Muscle of leg (tissue), 11 donors: ENCODE results near the gene GYPC. TPM values are rescaled to one million over a fixed set of nuclear protein-coding genes. Genes with fewer than 3 reads are reported as not detected.

Source experiments
- DNase-seq: peaks from one replicate; pipeline ENCODE4 v3.0.0; 2013
- H3K27ac ChIP-seq: one replicate; pipeline ENCODE4 v1.5.1; 2013; ENCODE audit warnings: mild to moderate bottlenecking, low read length, control low read depth
- H3K27me3 ChIP-seq: one replicate; pipeline ENCODE4 v1.6.1; 2013; ENCODE audit warnings: low read length; ENCODE audit not compliant: control insufficient read depth, insufficient read depth
- H3K36me3 ChIP-seq: one replicate; pipeline ENCODE4 v1.6.1; 2013; ENCODE audit warnings: low read length; ENCODE audit not compliant: control insufficient read depth, insufficient read depth
- H3K4me1 ChIP-seq: one replicate; pipeline ENCODE4 v1.6.1; 2013; ENCODE audit warnings: low read length; ENCODE audit not compliant: control insufficient read depth, insufficient read depth
- H3K4me3 ChIP-seq: one replicate; pipeline ENCODE4 v1.5.1; 2013; ENCODE audit warnings: low read length, control low read depth
- H3K9me3 ChIP-seq: replicated peaks from 2 replicates; pipeline ENCODE4 v1.6.1; 2013; ENCODE audit warnings: low read depth, low read length; ENCODE audit not compliant: control insufficient read depth
- WGBS: methylation state at CpG from one replicate; pipeline ENCODE4 v1.1.5; 2013; ENCODE audit warnings: missing lambda C conversion rate; ENCODE audit not compliant: insufficient coverage; 5-methylcytosine and 5-hydroxymethylcytosine counted together
- polyA plus RNA-seq, 8 donors: library from polyadenylated mRNA; unstranded; fragments of 120-200 nt; gene quantifications; one replicate each; pipeline versions ENCODE4 v1.2.1 to v1.2.3, GENCODE V29; 2013; ENCODE audit warnings: inconsistent platforms in 1 of 8, low replicate concordance in 1 of 8; ENCODE audit not compliant: insufficient read length in 8 of 8, insufficient read depth in 1 of 8
- total RNA-seq: library from RNA; stranded (reverse); fragments of 120-200 nt; gene quantifications from one replicate; pipeline ENCODE4 v1.2.4, GENCODE V29; 2013

GYPC gene
- total and polyA plus RNA-seq, 9 donors, result 101 to 123 (median 116) TPM

DNA sequence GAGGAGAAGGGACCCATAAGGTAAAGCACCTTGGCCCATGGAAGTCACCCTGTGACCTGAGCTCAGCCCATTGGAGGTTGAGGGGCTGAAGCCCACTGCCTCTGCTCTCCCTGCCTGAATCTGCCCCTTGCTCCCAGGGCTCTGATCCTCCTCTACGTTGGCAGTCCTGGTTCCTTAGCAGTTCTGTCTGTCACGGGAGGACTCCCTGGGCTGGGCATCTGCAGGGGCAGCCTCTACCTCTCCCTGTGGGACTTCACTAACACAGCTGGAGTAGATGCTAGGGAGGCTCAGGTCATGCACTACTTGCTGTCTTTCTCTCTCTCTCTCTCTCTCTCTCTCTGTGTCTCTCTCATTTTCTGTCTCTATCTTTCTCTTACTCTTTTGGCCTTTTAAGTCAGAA lies 8.7 kb downstream of the GYPC start:
- Histone ChIP-seq H3K9me3 (no peaks in the 10 kb centered on the region), H3K27ac (no peak overlapping the region), H3K27me3 (no peaks in the 10 kb centered on the region), H3K4me3 (no peak overlapping the region), H3K4me1 (peaks cover 59% of the 10 kb centered on the region), H3K36me3 (peaks cover 26% of the 10 kb centered on the region)
- no CpG with 5 or more reads among the region's 2 CpGs for WGBS
- no peak for DNase-seq

GRCh38 chr2:126665483-126665882 lies 9.5 kb downstream of the GYPC start:
- Histone ChIP-seq H3K27me3 (no peaks in the 10 kb centered on the region), H3K36me3 (peaks cover 24% of the 10 kb centered on the region), H3K4me3 (no peak overlapping the region), H3K9me3 (no peaks in the 10 kb centered on the region), H3K27ac (peak overlapping the region; percentile 69), H3K4me1 (peaks cover 62% of the 10 kb centered on the region)
- DNase-seq, result no peak
- WGBS, result 76% methylated on average over 9 of the region's 9 CpGs

GRCh38 chr2:126668254-126668653 lies 12.3 kb downstream of the GYPC start:
- 90% methylated on average over 2 of the region's 4 CpGs for WGBS
- H3K4me3 ChIP-seq, result no peak overlapping the region
- H3K27ac ChIP-seq, result no peak overlapping the region
- H3K27me3 ChIP-seq, result no peaks in the 10 kb centered on the region
- DNase-seq, result no peak
- no peaks in the 10 kb centered on the region for H3K9me3 ChIP-seq
- peaks cover 25% of the 10 kb centered on the region for H3K36me3 ChIP-seq
- peaks cover 60% of the 10 kb centered on the region for H3K4me1 ChIP-seq

GRCh38 chr2:126669772-126670171 lies 13.8 kb downstream of the GYPC start:
- Histone ChIP-seq H3K36me3 (peaks cover 30% of the 10 kb centered on the region), H3K27me3 (no peaks in the 10 kb centered on the region), H3K9me3 (peaks cover 3% of the 10 kb centered on the region), H3K27ac (no peak overlapping the region), H3K4me1 (peaks cover 48% of the 10 kb centered on the region), H3K4me3 (no peak overlapping the region)
- DNase-seq, result no peak
- 56% methylated on average over 5 of the region's 6 CpGs for WGBS

- WGBS, result 91% methylated on average over 5 of the region's 7 CpGs
These were observed 15.5 kb downstream of the GYPC start for GRCh38 chr2:126671488-126671887.

GRCh38 chr2:126672980-126673605 lies 17.1 kb downstream of the GYPC start:
- 81% methylated on average over 4 of the region's 12 CpGs for WGBS
- no peak for DNase-seq
- Histone ChIP-seq H3K9me3 (peaks cover 20% of the 10 kb centered on the region), H3K27ac (no peak overlapping the region), H3K4me1 (peaks cover 39% of the 10 kb centered on the region), H3K36me3 (peaks cover 39% of the 10 kb centered on the region), H3K4me3 (no peak overlapping the region), H3K27me3 (no peaks in the 10 kb centered on the region)

More at GRCh38 chr2:126671488-126671887, 15.5 kb downstream of the GYPC start:
- Histone ChIP-seq H3K4me3 (no peak overlapping the region), H3K27ac (peak overlapping the region; percentile 13), H3K27me3 (no peaks in the 10 kb centered on the region), H3K9me3 (peaks cover 17% of the 10 kb centered on the region), H3K4me1 (peaks cover 36% of the 10 kb centered on the region), H3K36me3 (peaks cover 36% of the 10 kb centered on the region)
- no peak for DNase-seq

DNA sequence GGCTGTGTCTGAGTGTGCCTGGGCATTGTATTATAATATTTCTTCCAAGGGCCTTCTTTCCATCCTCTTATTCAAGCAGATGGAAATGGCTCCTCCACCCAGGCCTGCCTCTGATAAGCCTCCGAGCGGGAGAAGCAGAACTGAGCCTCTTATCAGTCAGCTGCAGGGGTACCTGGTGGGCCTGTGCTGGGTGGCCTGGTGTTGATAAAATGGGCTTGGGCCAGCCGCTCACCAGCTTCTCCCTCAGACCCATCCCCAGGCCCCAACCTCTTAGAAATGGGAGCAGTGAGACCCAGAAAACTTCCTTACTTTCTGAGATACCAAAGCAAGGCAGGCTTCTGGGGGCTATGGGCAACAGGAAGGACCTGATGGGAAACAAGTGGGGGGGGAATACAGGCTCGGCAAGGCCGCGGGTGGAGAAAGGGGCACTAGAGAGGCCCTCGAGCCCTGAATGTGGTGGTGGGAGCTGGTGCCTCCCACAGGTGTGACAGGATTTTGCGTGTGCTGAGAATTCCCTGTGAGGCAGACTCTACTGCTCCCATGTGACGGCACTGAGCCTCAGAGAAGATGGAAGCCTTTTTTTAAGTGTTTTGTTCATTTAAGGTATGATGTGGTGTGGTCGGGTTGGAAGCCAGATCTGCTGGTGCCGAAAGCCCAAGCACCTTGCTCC lies 18.3 kb downstream of the GYPC start:
- Histone ChIP-seq H3K27me3 (no peaks in the 10 kb centered on the region), H3K9me3 (peaks cover 20% of the 10 kb centered on the region), H3K4me1 (peaks cover 37% of the 10 kb centered on the region), H3K4me3 (no peak overlapping the region), H3K27ac (no peak overlapping the region), H3K36me3 (peaks cover 39% of the 10 kb centered on the region)
- 90% methylated on average over 4 of the region's 11 CpGs for WGBS
- no peak for DNase-seq

- no peak for DNase-seq
- Histone ChIP-seq H3K27me3 (no peaks in the 10 kb centered on the region), H3K9me3 (peaks cover 20% of the 10 kb centered on the region), H3K4me3 (no peak overlapping the region), H3K4me1 (peaks cover 25% of the 10 kb centered on the region), H3K27ac (no peak overlapping the region), H3K36me3 (peaks cover 37% of the 10 kb centered on the region)
- no CpG with 5 or more reads among the region's 5 CpGs for WGBS
These were observed 19.7 kb downstream of the GYPC start for GRCh38 chr2:126675637-126676036.

GRCh38 chr2:126676221-126677175 lies 20.5 kb downstream of the GYPC start:
- H3K4me3 ChIP-seq, result no peak overlapping the region
- peaks cover 16% of the 10 kb centered on the region for H3K4me1 ChIP-seq
- H3K9me3 ChIP-seq, result peaks cover 20% of the 10 kb centered on the region
- H3K36me3 ChIP-seq, result peaks cover 37% of the 10 kb centered on the region
- no peak for DNase-seq
- no peak overlapping the region for H3K27ac ChIP-seq
- 75% methylated on average over 1 of the region's 1 CpG for WGBS
- no peaks in the 10 kb centered on the region for H3K27me3 ChIP-seq

- no peak overlapping the region for H3K27ac ChIP-seq
- H3K4me1 ChIP-seq, result peaks cover 13% of the 10 kb centered on the region
- DNase-seq, result no peak
- 100% methylated on average over 1 of the region's 1 CpG for WGBS
- peaks cover 20% of the 10 kb centered on the region for H3K9me3 ChIP-seq
- H3K4me3 ChIP-seq, result no peak overlapping the region
- H3K27me3 ChIP-seq, result no peaks in the 10 kb centered on the region
- peaks cover 39% of the 10 kb centered on the region for H3K36me3 ChIP-seq
These were observed 21.2 kb downstream of the GYPC start for GRCh38 chr2:126677176-126677538.
